Non-pigmented ciliary epithelial cell (primary cell): Measurements from ENCODE around the gene LTBP3.

Experiments used
- DNase-seq: peaks from one replicate; pipeline ENCODE4 v3.0.0-alpha.2; 2010; ENCODE audit warnings: low read depth

LTBP3 gene

DNA sequence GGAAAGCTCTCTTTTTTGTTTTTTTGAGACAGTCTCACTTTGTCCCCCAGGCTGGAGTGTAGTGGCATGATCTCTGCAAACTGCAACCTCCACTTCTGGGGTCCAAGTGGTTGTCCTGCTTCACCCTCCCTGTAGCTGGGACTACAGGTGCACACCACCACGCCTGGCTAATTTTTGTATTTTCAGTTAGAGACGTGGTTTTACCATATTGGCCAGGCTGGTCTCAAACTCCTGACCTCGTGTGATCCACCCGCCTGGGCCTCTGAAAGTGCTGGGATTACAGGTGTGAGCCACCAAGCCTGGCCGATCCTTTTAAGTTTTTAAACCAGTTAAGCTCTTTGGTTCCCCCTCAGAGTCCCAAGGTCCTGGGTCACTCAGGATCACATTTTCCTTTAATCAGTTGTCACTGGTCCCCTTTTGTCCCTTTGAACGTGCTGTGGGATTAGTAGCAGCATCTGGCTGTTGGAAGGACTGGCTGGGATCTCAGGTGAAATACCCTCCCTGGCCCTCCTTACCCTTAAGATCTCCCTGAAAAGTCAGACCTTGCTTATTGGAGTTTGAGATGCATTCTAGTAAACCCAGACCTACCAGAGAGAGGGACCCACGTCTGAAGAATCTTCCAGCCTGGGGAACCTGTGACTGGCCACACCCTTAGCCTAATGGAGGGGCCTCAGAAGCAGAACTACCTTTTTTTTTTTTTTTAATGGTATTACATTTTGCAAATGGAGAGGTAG, 51.2 kb downstream of the LTBP3 start:
- DNase-seq = no peak

DNA sequence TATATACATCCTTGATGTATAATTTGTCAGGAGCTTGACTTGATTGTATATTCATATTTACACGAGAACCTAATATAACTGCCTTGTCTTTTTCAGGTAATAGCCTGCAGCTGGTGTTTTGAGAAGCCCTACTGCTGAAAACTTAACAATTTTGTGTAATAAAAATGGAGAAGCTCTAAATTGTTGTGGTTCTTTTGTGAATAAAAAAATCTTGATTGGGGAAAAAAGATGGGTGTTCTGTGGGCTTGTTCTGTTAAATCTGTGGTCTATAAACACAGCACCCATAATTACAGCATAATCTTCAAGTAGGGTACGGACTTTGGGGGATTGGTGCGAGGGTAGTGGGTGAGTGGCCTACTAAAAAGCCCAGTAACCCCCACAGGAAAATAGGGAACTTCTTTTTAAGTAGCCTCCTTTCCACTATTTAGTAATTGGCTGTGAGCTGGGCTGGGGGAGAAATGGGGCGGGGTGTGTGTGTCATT, 51.8 kb downstream of the LTBP3 start:
- no peak for DNase-seq

DNA sequence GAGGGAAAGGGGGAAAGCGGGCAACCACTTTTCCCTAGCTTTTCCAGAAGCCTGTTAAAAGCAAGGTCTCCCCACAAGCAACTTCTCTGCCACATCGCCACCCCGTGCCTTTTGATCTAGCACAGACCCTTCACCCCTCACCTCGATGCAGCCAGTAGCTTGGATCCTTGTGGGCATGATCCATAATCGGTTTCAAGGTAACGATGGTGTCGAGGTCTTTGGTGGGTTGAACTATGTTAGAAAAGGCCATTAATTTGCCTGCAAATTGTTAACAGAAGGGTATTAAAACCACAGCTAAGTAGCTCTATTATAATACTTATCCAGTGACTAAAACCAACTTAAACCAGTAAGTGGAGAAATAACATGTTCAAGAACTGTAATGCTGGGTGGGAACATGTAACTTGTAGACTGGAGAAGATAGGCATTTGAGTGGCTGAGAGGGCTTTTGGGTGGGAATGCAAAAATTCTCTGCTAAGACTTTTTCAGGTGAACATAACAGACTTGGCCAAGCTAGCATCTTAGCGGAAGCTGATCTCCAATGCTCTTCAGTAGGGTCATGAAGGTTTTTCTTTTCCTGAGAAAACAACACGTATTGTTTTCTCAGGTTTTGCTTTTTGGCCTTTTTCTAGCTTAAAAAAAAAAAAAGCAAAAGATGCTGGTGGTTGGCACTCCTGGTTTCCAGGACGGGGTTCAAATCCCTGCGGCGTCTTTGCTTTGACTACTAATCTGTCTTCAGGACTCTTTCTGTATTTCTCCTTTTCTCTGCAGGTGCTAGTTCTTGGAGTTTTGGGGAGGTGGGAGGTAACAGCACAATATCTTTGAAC, 52.5 kb downstream of the LTBP3 start:
- DNase-seq = no peak

DNA sequence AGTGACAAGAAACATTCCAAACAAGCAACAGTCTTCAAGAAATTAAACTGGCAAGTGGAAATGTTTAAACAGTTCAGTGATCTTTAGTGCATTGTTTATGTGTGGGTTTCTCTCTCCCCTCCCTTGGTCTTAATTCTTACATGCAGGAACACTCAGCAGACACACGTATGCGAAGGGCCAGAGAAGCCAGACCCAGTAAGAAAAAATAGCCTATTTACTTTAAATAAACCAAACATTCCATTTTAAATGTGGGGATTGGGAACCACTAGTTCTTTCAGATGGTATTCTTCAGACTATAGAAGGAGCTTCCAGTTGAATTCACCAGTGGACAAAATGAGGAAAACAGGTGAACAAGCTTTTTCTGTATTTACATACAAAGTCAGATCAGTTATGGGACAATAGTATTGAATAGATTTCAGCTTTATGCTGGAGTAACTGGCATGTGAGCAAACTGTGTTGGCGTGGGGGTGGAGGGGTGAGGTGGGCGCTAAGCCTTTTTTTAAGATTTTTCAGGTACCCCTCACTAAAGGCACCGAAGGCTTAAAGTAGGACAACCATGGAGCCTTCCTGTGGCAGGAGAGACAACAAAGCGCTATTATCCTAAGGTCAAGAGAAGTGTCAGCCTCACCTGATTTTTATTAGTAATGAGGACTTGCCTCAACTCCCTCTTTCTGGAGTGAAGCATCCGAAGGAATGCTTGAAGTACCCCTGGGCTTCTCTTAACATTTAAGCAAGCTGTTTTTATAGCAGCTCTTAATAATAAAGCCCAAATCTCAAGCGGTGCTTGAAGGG, 53.3 kb downstream of the LTBP3 start:
- DNase-seq = no peak

DNA sequence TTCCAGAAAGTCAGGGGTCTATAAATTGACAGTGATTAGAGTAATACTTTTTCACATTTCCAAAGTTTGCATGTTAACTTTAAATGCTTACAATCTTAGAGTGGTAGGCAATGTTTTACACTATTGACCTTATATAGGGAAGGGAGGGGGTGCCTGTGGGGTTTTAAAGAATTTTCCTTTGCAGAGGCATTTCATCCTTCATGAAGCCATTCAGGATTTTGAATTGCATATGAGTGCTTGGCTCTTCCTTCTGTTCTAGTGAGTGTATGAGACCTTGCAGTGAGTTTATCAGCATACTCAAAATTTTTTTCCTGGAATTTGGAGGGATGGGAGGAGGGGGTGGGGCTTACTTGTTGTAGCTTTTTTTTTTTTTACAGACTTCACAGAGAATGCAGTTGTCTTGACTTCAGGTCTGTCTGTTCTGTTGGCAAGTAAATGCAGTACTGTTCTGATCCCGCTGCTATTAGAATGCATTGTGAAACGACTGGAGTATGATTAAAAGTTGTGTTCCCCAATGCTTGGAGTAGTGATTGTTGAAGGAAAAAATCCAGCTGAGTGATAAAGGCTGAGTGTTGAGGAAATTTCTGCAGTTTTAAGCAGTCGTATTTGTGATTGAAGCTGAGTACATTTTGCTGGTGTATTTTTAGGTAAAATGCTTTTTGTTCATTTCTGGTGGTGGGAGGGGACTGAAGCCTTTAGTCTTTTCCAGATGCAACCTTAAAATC, 54.0 kb downstream of the LTBP3 start:
- DNase-seq = no peak

DNA sequence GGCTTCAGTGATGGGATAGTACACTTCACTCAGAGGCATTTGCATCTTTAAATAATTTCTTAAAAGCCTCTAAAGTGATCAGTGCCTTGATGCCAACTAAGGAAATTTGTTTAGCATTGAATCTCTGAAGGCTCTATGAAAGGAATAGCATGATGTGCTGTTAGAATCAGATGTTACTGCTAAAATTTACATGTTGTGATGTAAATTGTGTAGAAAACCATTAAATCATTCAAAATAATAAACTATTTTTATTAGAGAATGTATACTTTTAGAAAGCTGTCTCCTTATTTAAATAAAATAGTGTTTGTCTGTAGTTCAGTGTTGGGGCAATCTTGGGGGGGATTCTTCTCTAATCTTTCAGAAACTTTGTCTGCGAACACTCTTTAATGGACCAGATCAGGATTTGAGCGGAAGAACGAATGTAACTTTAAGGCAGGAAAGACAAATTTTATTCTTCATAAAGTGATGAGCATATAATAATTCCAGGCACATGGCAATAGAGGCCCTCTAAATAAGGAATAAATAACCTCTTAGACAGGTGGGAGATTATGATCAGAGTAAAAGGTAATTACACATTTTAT, 54.7 kb downstream of the LTBP3 start:
- no peak for DNase-seq

DNA sequence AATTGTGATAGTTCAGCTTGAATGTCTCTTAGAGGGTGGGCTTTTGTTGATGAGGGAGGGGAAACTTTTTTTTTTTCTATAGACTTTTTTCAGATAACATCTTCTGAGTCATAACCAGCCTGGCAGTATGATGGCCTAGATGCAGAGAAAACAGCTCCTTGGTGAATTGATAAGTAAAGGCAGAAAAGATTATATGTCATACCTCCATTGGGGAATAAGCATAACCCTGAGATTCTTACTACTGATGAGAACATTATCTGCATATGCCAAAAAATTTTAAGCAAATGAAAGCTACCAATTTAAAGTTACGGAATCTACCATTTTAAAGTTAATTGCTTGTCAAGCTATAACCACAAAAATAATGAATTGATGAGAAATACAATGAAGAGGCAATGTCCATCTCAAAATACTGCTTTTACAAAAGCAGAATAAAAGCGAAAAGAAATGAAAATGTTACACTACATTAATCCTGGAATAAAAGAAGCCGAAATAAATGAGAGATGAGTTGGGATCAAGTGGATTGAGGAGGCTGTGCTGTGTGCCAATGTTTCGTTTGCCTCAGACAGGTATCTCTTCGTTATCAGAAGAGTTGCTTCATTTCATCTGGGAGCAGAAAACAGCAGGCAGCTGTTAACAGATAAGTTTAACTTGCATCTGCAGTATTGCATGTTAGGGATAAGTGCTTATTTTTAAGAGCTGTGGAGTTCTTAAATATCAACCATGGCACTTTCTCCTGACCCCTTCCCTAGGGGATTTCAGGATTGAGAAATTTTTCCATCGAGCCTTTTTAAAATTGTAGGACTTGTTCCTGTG, 55.4 kb downstream of the LTBP3 start:
- DNase-seq = no peak

DNA sequence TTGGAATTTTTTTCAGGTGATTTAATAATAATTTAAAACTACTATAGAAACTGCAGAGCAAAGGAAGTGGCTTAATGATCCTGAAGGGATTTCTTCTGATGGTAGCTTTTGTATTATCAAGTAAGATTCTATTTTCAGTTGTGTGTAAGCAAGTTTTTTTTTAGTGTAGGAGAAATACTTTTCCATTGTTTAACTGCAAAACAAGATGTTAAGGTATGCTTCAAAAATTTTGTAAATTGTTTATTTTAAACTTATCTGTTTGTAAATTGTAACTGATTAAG, 55.9 kb downstream of the LTBP3 start:
- no peak for DNase-seq

DNA sequence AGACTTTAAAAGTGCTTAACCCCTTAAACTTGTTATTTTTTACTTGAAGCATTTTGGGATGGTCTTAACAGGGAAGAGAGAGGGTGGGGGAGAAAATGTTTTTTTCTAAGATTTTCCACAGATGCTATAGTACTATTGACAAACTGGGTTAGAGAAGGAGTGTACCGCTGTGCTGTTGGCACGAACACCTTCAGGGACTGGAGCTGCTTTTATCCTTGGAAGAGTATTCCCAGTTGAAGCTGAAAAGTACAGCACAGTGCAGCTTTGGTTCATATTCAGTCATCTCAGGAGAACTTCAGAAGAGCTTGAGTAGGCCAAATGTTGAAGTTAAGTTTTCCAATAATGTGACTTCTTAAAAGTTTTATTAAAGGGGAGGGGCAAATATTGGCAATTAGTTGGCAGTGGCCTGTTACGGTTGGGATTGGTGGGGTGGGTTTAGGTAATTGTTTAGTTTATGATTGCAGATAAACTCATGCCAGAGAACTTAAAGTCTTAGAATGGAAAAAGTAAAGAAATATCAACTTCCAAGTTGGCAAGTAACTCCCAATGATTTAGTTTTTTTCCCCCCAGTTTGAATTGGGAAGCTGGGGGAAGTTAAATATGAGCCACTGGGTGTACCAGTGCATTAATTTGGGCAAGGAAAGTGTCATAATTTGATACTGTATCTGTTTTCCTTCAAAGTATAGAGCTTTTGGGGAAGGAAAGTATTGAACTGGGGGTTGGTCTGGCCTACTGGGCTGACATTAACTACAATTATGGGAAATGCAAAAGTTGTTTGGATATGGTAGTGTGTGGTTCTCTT, 56.5 kb downstream of the LTBP3 start:
- no peak for DNase-seq

DNA sequence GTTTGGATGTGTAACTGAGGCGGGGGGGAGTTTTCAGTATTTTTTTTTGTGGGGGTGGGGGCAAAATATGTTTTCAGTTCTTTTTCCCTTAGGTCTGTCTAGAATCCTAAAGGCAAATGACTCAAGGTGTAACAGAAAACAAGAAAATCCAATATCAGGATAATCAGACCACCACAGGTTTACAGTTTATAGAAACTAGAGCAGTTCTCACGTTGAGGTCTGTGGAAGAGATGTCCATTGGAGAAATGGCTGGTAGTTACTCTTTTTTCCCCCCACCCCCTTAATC, 57.0 kb downstream of the LTBP3 start:
- DNase-seq = no peak

DNA sequence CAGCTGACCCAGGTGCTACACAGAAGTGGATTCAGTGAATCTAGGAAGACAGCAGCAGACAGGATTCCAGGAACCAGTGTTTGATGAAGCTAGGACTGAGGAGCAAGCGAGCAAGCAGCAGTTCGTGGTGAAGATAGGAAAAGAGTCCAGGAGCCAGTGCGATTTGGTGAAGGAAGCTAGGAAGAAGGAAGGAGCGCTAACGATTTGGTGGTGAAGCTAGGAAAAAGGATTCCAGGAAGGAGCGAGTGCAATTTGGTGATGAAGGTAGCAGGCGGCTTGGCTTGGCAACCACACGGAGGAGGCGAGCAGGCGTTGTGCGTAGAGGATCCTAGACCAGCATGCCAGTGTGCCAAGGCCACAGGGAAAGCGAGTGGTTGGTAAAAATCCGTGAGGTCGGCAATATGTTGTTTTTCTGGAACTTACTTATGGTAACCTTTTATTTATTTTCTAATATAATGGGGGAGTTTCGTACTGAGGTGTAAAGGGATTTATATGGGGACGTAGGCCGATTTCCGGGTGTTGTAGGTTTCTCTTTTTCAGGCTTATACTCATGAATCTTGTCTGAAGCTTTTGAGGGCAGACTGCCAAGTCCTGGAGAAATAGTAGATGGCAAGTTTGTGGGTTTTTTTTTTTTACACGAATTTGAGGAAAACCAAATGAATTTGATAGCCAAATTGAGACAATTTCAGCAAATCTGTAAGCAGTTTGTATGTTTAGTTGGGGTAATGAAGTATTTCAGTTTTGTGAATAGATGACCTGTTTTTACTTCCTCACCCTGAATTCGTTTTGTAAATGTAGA, 57.6 kb downstream of the LTBP3 start:
- no peak for DNase-seq

DNA sequence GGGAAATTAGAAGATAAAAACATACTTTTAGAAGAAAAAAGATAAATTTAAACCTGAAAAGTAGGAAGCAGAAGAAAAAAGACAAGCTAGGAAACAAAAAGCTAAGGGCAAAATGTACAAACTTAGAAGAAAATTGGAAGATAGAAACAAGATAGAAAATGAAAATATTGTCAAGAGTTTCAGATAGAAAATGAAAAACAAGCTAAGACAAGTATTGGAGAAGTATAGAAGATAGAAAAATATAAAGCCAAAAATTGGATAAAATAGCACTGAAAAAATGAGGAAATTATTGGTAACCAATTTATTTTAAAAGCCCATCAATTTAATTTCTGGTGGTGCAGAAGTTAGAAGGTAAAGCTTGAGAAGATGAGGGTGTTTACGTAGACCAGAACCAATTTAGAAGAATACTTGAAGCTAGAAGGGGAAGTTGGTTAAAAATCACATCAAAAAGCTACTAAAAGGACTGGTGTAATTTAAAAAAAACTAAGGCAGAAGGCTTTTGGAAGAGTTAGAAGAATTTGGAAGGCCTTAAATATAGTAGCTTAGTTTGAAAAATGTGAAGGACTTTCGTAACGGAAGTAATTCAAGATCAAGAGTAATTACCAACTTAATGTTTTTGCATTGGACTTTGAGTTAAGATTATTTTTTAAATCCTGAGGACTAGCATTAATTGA, 58.3 kb downstream of the LTBP3 start:
- DNase-seq = no peak

DNA sequence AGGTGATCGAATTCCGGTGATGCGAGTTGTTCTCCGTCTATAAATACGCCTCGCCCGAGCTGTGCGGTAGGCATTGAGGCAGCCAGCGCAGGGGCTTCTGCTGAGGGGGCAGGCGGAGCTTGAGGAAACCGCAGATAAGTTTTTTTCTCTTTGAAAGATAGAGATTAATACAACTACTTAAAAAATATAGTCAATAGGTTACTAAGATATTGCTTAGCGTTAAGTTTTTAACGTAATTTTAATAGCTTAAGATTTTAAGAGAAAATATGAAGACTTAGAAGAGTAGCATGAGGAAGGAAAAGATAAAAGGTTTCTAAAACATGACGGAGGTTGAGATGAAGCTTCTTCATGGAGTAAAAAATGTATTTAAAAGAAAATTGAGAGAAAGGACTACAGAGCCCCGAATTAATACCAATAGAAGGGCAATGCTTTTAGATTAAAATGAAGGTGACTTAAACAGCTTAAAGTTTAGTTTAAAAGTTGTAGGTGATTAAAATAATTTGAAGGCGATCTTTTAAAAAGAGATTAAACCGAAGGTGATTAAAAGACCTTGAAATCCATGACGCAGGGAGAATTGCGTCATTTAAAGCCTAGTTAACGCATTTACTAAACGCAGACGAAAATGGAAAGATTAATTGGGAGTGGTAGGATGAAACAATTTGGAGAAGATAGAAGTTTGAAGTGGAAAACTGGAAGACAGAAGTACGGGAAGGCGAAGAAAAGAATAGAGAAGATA, 59.0 kb downstream of the LTBP3 start, which contains the start of gene MALAT1:
TSS of gene MALAT1 (plus strand) at position 69 of the 736 bp plus-strand sequence.
- no peak for DNase-seq

DNA sequence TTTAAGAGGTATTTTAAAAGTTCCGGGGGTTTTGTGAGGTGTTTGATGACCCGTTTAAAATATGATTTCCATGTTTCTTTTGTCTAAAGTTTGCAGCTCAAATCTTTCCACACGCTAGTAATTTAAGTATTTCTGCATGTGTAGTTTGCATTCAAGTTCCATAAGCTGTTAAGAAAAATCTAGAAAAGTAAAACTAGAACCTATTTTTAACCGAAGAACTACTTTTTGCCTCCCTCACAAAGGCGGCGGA, 59.5 kb downstream of the LTBP3 start:
- no peak for DNase-seq

DNA sequence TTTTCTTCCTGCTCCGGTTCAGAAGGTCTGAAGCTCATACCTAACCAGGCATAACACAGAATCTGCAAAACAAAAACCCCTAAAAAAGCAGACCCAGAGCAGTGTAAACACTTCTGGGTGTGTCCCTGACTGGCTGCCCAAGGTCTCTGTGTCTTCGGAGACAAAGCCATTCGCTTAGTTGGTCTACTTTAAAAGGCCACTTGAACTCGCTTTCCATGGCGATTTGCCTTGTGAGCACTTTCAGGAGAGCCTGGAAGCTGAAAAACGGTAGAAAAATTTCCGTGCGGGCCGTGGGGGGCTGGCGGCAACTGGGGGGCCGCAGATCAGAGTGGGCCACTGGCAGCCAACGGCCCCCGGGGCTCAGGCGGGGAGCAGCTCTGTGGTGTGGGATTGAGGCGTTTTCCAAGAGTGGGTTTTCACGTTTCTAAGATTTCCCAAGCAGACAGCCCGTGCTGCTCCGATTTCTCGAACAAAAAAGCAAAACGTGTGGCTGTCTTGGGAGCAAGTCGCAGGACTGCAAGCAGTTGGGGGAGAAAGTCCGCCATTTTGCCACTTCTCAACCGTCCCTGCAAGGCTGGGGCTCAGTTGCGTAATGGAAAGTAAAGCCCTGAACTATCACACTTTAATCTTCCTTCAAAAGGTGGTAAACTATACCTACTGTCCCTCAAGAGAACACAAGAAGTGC, 60.0 kb downstream of the LTBP3 start:
- no peak for DNase-seq

DNA sequence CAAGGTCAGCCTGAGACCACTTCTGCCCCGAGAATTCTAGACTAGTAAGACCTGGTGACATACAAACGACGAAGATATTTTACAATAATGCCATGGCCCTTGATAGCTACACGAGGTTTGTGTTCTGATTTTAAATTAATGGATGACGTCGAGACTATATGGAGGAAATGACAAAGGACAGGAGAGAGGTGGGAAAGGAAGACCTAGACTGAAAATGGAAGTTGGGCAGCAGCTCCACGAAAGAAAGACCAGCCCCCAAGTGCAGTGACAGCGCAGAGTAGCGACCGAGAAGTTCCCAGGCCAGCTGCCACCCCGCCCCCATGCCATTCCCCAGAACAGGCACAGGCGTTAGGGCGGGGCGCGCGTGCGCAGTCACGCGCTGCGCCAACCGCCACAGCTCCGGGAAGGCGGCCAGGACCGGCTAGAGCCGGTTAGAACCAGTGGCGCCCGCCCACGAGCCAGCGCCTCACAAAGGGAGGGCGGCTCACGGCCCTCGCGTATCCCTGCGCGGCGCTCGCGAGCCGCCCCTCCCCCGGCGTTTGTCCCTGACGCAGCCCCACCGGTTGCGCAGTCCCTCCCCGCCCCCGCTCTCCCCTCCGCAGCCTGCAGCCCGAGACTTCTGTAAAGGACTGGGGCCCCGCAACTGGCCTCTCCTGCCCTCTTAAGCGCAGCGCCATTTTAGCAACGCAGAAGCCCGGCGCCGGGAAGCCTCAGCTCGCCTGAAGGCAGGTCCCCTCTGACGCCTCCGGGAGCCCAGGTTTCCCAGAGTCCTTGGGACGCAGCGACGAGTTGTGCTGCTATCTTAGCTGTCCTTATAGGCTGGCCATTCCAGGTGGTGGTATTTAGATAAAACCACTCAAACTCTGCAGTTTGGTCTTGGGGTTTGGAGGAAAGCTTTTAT, 60.8 kb downstream of the LTBP3 start:
- DNase-seq = no peak
